RWPE2 (cell line): ENCODE measurements around the gene CLK2.

ENCODE experiments used
- ATAC-seq: fragments of 200-7000 bp; cut with Tn5 transposase; 3 replicates; pipeline ENCODE4 v1.9.1; 2021; ENCODE audit warnings: low read depth
- DNase-seq: peaks from one replicate; pipeline ENCODE4 v3.0.0-alpha.2; 2020; ENCODE audit warnings: low spot score
- H3K27ac ChIP-seq: fragments of 450-650 bp; 2 replicates; pipeline ENCODE4 v1.5.1; 2017; ENCODE audit warnings: mild to moderate bottlenecking; ENCODE audit not compliant: poor library complexity, severe bottlenecking
- H3K27me3 ChIP-seq: fragments of 250-450 bp; sonication (Bioruptor Pico); 2 replicates; pipeline ENCODE4 v1.5.1; 2021; ENCODE audit warnings: mild to moderate bottlenecking, moderate library complexity; ENCODE audit not compliant: insufficient read depth, poor library complexity, severe bottlenecking
- H3K36me3 ChIP-seq: fragments of 250-450 bp; sonication (Bioruptor Pico); 2 replicates; pipeline ENCODE4 v1.5.1; 2020; ENCODE audit warnings: low read depth, mild to moderate bottlenecking, moderate library complexity
- H3K4me1 ChIP-seq: fragments of 250-450 bp; sonication (Bioruptor Pico); 2 replicates; pipeline ENCODE4 v1.5.1; 2021; ENCODE audit warnings: mild to moderate bottlenecking, moderate library complexity; ENCODE audit not compliant: insufficient read depth, poor library complexity, severe bottlenecking
- H3K4me3 ChIP-seq: fragments of 250-450 bp; sonication (Bioruptor Pico); 2 replicates; pipeline ENCODE4 v1.5.1; 2021; ENCODE audit warnings: mild to moderate bottlenecking, moderate library complexity; ENCODE audit not compliant: severe bottlenecking
- H3K9me3 ChIP-seq: fragments of 250-450 bp; sonication (Bioruptor Pico); 2 replicates; pipeline ENCODE4 v1.5.1; 2021; ENCODE audit warnings: mild to moderate bottlenecking, moderate library complexity; ENCODE audit not compliant: severe bottlenecking
- CTCF ChIP-seq: fragments of 450-650 bp; IDR thresholded peaks from one replicate; pipeline ENCODE4 v1.5.1; 2017; ENCODE audit warnings: mild to moderate bottlenecking, moderate library complexity; ENCODE audit not compliant: poor library complexity, severe bottlenecking

Gene CLK2

GRCh38 chr1:155273343-155274245, at the start of gene CLK2:
Gene CLK2, minus strand, starts transcription at chr1:155273504. Its CDS starts 2,527 bp downstream, at chr1:155270977.
- Histone ChIP-seq H3K4me3 (peak within 1 kb of the TSS; percentile 62), H3K9me3 (no peaks in the 10 kb centered on the region), H3K27ac (peak within 1 kb of the TSS; percentile 85), H3K4me1 (peaks cover 3% of the 10 kb centered on the region), H3K27me3 (no peaks in the 10 kb centered on the region), H3K36me3 (peaks cover 36% of the 10 kb centered on the region)
- DNase-seq (peak; percentile 95), ATAC-seq (peak; percentile 86)
- no peak for TF ChIP-seq CTCF

GRCh38 chr1:155322571-155322952, 49.3 kb upstream of the CLK2 start:
- TF ChIP-seq CTCF: no peak
- Histone ChIP-seq H3K36me3 (peaks cover 37% of the 10 kb centered on the region), H3K4me1 (no peaks in the 10 kb centered on the region), H3K4me3 (peak overlapping the region; percentile 52), H3K27me3 (no peaks in the 10 kb centered on the region), H3K9me3 (no peaks in the 10 kb centered on the region), H3K27ac (peak overlapping the region; percentile 83)
- ATAC-seq (no peak), DNase-seq (no peak)

GRCh38 chr1:155321639-155322503, 48.6 kb upstream of the CLK2 start:
- no peak for DNase-seq
- Histone ChIP-seq H3K27me3 (no peaks in the 10 kb centered on the region), H3K9me3 (no peaks in the 10 kb centered on the region), H3K36me3 (peaks cover 40% of the 10 kb centered on the region), H3K27ac (peak overlapping the region; percentile 83), H3K4me3 (peak overlapping the region; percentile 52), H3K4me1 (no peaks in the 10 kb centered on the region)
- TF ChIP-seq CTCF: no peak
- ATAC-seq: no peak

GRCh38 chr1:155320661-155321617, 47.6 kb upstream of the CLK2 start, which contains the start of gene RUSC1:
Gene RUSC1, plus strand, starts transcription at chr1:155320894. Its CDS starts 880 bp downstream, at chr1:155321774.
- DNase-seq (peak; percentile 79), ATAC-seq (peak; percentile 23)
- peak within 1 kb of the TSS; percentile 83 for H3K27ac ChIP-seq
- no peaks in the 10 kb centered on the region for H3K4me1 ChIP-seq
- H3K27me3 ChIP-seq: no peaks in the 10 kb centered on the region
- H3K4me3 ChIP-seq: peak within 1 kb of the TSS; percentile 7
- TF ChIP-seq CTCF: no peak
- no peaks in the 10 kb centered on the region for H3K9me3 ChIP-seq
- H3K36me3 ChIP-seq: peaks cover 49% of the 10 kb centered on the region
